Inflammatory macrophage treated with lipopolysaccharide for 1 hour (primary cell): ENCODE measurements around the gene SLITRK3.
A peak's percentile ranks its signal among the peaks of the same experiment; 100 is the strongest.

Experiments used
- DNase-seq, 2 donors: peaks; one replicate each; pipeline ENCODE4 v3.0.0-alpha.2; 2020 to 2022

Gene SLITRK3

DNA sequence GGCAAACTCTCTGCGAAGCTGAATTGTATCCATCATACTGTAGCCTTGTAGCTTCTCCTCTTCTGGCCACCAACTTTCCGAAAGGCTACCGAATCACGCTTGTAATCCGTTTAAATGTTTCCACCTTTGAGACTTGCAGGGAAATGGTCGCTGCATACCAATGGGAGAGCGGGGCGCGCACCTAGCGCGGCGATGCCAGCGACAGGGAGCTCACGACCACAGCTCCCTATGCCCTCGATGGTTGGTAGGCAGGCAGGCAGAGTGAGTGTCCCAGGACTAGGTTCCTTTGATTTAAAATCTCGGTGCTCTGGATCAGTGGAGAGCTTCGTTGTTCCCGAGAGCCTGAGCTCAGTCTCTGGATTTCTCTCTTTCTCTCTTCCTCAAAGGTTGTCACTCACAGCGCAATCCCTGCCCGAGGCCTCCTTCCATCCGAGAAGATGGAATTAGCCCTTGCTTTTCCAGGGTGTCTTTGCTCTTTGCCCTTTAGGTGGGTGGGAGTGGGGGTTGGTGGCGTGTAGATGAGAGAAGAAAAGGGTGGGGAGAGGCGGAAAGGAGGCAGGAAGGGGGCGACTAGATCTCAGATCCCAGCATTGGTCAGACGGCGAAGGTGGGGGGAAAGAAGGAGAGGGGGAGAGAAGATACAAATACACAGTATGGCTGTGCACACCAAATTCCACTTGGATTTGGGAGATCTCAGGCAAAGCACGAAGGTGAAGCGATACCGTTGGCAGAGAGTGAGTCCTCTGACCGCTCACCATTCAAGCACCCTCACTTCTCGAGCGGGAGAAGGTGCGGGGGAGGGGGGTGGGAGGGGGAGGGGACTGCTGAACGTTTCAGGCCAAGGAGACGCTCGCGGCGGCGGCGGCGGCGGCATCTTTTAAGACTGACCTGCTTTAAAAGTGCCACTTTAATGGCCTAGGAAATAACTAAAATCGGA lies at the start of gene SLITRK3:
SLITRK3 (minus strand) TSS at position 745 of the 937 bp plus-strand sequence. CDS start 5,554 bp downstream, outside the sequence.
- DNase-seq: no peak

DNA sequence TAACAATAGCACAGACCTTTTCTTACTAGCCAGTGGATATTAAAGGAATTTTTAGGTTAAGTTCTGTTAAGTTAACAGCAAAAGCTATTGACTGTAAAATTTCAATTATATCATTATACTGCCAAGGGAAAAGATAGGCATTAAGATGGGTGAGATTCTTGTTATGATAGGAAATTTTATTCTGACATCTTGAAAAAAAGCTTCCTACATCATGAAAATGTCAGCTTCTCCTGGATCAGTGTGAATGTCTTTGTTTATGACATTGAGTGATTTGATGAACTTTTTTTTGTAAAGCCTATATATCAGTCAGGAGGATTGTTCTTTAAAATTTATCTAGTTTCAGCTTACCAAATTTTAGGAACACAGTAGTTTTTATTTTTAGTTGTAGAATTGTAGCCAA lies 47.4 kb upstream of the SLITRK3 start:
- no peak for DNase-seq

- no peak for DNase-seq
These were observed 37.5 kb upstream of the SLITRK3 start for GRCh38 chr3:165233501-165234195.

DNA sequence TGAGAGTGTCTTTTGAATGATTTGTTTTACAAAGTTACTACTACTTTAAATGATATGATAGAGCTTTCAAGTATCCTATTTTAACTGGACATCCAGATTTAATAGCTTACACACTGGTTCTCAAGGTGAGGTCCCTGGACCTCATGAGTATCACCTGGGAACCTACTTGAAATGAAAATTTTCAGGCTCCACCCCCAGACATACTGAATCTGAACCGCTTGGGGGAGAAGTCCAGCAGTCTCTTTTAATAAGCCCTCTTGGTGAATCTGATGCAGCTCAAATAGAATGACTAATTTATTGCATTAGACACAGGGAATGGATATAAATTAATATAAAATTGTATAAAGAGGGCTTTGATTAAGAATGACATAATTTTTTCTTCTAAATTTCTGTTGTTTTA lies 29.4 kb upstream of the SLITRK3 start:
- DNase-seq: no peak

DNA sequence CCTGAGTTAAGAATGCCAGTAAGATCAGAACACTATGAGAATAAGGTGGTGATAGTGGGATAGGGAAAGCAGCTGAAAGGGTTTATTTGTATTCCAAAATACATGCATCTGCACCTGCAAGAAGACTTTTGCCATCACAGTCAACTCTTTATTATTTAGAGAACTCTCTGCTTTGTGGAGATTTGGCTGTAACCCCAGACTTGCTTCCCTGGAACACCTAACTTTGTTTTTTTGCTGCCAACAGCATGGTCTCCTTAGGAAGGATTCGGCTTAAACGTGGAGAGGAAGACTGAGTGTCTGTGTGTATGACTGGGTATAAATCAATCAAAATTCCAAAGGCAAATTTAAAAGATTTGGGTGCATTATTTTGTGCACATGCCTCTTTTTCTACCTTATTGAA lies 21.6 kb upstream of the SLITRK3 start:
- DNase-seq: no peak

DNA sequence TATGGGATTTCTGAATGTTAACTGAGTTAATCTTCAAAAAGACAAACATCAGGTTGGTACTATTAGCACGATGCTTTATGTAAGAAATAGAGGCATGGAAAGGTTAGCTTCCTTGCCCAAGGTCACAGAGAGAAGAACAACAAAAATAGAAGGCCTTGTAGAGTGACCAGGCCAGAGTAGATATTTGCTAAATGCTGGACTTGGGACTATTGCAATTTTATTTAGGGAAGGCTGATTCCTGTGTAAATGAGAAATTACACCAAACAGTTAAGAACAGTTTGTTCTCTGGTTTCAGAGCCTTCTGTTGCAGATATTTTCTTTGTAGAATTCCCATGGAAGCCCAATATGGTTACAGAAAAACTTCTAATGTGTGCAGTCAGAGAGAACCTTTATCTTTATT lies 16.4 kb upstream of the SLITRK3 start:
- no peak for DNase-seq

DNA sequence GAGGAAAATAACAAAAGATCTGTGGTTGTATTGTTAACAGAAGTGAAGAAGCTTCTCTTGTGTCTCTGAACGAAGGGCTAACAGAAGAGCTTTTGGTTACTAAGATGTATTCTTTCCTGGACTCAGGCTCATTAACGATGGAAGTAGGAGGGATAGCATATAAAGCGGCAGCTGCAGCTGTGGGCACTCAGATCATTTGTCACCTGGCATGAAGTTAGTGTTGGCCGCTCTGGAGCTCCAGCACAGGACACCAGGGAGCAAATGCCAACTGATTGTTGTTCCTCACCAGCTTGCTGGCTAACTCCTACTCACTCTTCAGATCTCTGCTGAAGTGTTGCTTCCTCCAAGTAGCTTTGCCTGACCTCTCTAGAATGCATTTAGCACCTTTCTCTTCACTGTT lies 15.5 kb upstream of the SLITRK3 start:
- no peak for DNase-seq

DNA sequence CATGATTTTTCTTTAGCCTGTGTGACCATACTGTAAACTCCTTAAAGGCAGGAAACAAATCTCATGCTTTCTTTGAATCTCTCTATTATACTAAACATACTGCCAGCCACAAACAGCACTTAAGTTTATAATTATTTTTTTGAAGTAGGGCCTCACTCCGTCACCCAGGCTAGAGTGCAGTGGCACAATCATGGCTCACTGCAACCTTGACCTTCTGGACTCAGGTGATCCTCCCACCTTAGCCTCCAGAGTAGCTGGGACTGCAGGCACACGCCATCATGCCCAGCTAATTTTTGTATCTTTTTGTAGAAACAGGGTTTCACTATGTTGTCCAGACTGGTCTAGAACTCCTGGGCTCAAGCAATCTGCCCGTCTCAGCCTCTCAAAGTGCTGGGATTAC lies 14.5 kb upstream of the SLITRK3 start:
- DNase-seq: no peak

GRCh38 chr3:165210132-165210531 lies 13.9 kb upstream of the SLITRK3 start:
- DNase-seq: no peak

DNA sequence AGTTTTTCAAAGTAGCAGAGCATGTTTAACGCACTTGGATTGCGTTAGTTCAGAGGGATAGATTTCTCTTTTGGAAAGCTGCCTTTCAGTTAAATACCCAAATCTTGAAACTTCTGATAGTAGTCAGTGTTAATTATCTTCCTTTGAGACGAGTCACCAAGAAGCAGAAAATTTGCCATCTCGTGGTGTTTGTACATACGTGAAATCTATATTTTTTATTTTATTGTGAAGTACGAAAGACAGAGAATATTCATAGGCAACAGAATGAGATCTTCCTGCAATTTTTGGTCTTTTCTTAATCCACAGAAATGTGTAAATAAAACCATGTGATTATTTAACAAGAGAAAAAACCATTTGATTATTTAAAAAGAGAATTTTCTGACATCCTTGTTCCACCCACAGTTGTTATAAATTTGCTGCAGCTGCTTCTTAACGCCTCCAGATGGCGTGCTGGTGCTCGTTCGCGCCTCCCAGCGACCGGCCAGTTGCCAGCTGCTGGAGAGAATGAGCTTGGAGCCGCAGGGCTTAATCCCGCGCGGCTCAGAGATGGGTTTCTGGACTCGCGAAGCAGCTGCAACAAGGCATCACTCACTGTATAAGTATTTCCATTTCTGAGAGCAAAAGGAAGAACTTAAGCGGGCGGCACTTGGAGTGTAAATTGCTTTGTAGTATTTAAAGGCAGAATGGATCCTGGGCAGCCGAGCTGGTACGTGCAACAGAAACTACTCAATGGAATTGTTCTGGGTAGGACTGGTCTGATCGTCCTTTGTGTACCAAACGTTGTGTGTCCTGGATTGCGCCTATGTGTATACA lies 10.5 kb upstream of the SLITRK3 start:
- peak; percentile 48 to 60 for DNase-seq

GRCh38 chr3:165204445-165204844 lies 8.3 kb upstream of the SLITRK3 start:
- DNase-seq: no peak

DNA sequence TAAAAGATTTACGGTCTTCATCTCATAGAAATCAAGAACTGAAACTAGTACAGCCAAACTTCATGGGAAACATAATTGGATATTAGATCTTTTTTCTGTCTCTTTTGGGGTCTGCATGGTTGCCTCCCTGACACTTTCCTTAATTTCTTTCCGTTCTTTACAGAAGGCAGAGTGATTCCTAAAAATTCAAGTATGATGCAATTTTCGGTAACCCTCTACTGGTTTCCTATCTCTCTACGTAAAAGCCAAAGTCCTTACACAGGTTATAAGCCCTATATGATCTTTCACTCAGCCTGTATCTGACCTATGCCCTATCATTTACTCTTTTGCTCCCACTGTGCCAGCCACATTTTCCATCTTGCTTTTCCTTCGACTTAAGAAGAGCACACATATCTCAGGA lies 6.8 kb upstream of the SLITRK3 start:
- no peak for DNase-seq

DNA sequence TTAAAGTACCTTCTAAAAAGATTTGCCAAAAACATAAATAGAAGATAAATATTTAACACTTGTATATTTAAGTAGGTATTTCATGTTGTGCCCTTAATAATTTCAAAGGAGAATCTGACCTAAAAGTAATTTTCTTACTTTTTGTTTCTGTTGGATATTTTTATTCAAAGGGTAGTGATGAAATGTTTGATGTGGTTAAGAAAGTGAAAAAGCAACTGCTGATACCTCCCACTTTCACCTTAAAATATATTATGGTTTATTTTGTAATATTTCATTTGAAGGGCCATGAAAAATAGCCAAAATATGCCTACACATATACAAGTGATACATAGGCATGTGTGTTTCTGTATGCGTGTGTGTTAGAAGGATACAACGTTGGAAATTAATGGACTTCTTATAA lies 5.8 kb upstream of the SLITRK3 start:
- DNase-seq: no peak

DNA sequence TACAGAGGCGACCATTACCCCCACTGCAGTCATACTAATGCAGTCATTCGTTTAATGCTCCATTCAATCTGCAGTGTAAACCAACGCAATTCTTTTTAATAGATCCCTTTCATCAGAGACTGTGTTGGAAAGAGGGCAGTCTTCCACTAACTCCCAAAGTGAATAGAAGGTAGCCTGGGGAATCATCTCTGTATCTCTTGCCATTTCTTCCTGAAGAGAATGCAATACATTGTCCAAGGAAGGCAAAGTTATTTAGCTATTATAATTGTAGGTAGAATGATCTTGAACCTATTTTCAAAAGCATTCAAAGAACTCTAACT lies 1.3 kb upstream of the SLITRK3 start:
- DNase-seq: no peak

GRCh38 chr3:165196577-165197480 lies 645 bp upstream of the SLITRK3 start:
- DNase-seq: no peak

DNA sequence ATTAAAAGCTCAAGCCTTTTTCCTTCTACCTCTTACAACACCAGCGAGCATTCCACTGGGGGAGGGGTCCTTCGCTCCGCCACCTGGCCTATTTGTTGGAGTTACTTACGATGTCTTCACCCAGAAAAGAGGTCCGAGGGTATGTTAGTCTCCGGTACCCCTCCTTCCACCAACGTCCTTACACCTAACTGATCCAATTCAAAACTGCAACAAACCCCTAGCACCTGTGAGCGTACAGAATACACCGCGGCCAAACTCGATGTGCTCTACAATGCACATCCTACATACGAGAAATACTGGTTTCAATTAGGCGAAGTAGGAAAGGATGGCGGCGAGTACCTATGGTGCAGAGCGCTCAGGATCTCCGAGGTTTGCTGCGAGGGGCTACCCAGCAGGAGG lies 944 bp downstream of the SLITRK3 start:
- DNase-seq: no peak

DNA sequence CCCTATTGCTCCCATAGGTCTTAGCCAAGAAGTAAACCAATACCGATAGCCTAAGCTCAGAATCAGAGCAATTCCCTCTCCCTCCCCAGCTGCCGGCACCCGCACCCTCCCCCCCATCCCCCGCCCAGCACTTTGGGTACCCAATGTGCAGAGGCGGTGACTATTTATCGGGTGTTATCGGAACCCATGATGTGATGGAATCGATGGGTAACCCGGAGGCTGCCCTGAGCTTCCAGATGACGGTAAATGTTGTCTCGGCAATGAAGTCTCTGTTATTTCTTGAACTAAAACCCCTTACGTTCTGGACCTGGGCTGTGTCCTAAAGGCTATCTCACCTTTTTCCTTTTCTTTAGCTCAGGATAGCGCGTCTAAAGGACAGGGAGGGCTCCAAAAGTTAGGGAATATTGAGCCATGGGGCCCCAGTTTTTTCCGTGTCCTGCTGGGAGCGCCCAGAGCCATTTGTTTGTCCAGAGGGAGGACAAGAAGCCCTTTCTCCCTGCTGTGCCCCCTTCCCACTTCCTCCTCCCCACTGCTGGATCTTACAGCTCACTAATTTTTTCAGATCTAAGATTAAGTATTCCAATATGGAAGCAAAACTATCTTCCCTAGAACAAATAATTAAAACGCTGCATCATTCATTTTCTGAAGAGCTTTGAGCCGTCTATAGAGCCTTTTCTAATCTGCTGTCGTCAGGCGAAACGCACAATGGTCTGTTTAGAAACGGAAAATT lies 1.5 kb downstream of the SLITRK3 start:
- no peak for DNase-seq

DNA sequence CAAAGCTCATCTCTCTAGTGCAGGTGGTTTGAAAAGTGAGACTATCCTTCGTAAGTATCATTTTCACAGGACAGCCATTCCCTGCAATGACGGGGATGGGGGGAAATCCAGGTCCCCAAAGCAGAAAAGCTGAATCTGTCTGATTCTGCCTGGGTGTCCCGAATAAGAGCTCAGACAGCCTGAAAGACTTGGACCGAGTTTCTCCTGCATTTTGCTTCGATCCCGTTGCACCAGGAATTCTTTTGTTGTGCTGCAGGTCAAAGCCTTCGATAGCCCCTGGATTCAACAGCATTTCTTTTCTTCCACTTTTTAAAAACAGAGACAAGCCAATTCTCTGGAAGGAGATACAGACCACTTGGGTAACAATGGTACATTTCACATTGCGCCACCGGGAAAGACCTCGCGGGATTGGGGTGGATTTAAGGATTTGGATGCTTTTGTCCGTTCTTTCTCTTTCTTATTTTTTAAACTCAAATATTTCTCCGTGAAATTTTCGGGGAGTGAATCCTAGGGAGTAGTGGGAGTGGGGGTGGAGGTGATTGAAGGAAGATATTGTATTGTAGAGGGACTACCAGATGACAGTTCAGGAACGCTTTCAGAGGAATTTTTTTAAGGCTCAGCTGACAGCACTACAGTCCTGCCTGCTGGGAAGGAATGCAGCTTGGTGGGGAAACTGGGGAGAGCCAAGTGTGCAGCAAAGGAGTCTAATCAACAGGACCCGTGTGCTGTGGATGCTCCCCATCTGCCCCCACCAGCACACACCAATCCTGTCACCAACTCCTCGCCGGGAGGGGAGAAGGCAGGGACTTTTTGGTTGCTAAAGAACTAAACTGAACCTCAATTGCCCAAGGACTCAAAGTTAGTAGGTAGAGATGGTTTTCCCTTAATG lies 2.6 kb downstream of the SLITRK3 start:
- DNase-seq: no peak

- no peak for DNase-seq
These were observed 3.5 kb downstream of the SLITRK3 start for GRCh38 chr3:165192610-165193192.

GRCh38 chr3:165191491-165191890 lies 4.7 kb downstream of the SLITRK3 start:
- no peak for DNase-seq
